GM12878 (cell line): ENCODE results near the gene FXYD1. TPM values are rescaled to one million over a fixed set of nuclear protein-coding genes. Genes with fewer than 3 reads are reported as not detected.
A peak's percentile ranks its signal among the peaks of the same experiment; 100 is the strongest.

Experiments used
- CBX3 ChIP-seq: fragments of 200-600 bp; sonication (generic); IDR thresholded peaks from 2 replicates; pipeline ENCODE4 v1.6.1; 2016; ENCODE audit warnings: low read depth, borderline replicate concordance
- HCFC1 ChIP-seq: fragments of 150-350 bp; IDR thresholded peaks from 2 replicates; pipeline ENCODE4 v1.6.1; 2014; ENCODE audit warnings: low read length
- HDAC6 ChIP-seq: fragments of 200-600 bp; sonication (generic); IDR thresholded peaks from one replicate; pipeline ENCODE4 v1.8.0; 2017; ENCODE audit warnings: antibody characterized with exemption; ENCODE audit not compliant: unreplicated experiment
- HDGF ChIP-seq: fragments of 450-650 bp; IDR thresholded peaks from 2 replicates; pipeline ENCODE4 v1.6.1; 2016; ENCODE audit warnings: antibody characterized with exemption
- LARP7 ChIP-seq: fragments of 450-650 bp; IDR thresholded peaks from 2 replicates; pipeline ENCODE4 v1.6.1; 2017; ENCODE audit warnings: mild to moderate bottlenecking
- NFIC ChIP-seq: IDR thresholded peaks from 2 replicates; pipeline ENCODE4 v1.6.1; 2012; ENCODE audit warnings: low read depth, mild to moderate bottlenecking, inconsistent platforms, low read length, moderate library complexity
- POLR2A ChIP-seq: IDR thresholded peaks from 2 replicates; pipeline ENCODE4 v1.6.1; 2011; ENCODE audit warnings: low read depth, mild to moderate bottlenecking, low read length
- RAD21 ChIP-seq: IDR thresholded peaks from 2 replicates; pipeline ENCODE4 v1.6.1; 2011; ENCODE audit warnings: mild to moderate bottlenecking, low read depth, low read length, moderate library complexity; ENCODE audit not compliant: insufficient read depth
- RB1 ChIP-seq: fragments of 450-650 bp; formaldehyde crosslinking; IDR thresholded peaks from 2 replicates; pipeline ENCODE4 v1.6.1; 2017; ENCODE audit warnings: mild to moderate bottlenecking, borderline replicate concordance
- SUZ12 ChIP-seq: fragments of 200-600 bp; sonication (generic); IDR thresholded peaks from one replicate; pipeline ENCODE4 v1.6.1; 2018; ENCODE audit warnings: antibody characterized with exemption, mild to moderate bottlenecking; ENCODE audit not compliant: unreplicated experiment
- TCF12 ChIP-seq: IDR thresholded peaks from 2 replicates; pipeline ENCODE4 v1.6.1; 2011; ENCODE audit warnings: low read depth, mild to moderate bottlenecking, low read length
- WRNIP1 ChIP-seq: IDR thresholded peaks from 2 replicates; pipeline ENCODE4 v1.6.1; 2011; ENCODE audit warnings: low read depth, low read length, improper control_type of control experiment, borderline replicate concordance
- ZZZ3 ChIP-seq: IDR thresholded peaks from 2 replicates; pipeline ENCODE4 v1.6.1; 2011; ENCODE audit warnings: low read depth; ENCODE audit not compliant: control insufficient read depth, insufficient read length
- polyA plus RNA-seq, 11 experiments: library from polyadenylated mRNA; depleted of rRNA in 4 of 11; unstranded in 6 of 11; stranded (reverse) in 5 of 11; fragments of >200 nt; fragmentation: Nextera tagmentation in 4 of 11; fragmentation: Illumina TruSeq in 1 of 11; extraction: Ambion mirVana in 4 of 11; extraction: Trizol in 1 of 11; gene quantifications; 1 replicate in 1 of 11; 2 replicates in 10 of 11; pipeline versions ENCODE4 v1.2.1 to v1.2.3, GENCODE V29; 2011 to 2016; ENCODE audit warnings: inconsistent platforms in 2 of 11, missing spikeins in 2 of 11, low read depth in 1 of 11
- total RNA-seq, 4 experiments: library from RNA; depleted of rRNA in 3 of 4; stranded (reverse); fragments of >200 nt in 3 of 4; fragmentation: Illumina TruSeq in 1 of 4; extraction: Trizol in 1 of 4; gene quantifications; 2 replicates each; pipeline versions ENCODE4 v1.2.1 to v1.2.3, GENCODE V29; 2013 to 2021
- TF ChIP-seq, protein P1 (sequence below): fragments of 450-650 bp; IDR thresholded peaks from 2 replicates; pipeline ENCODE4 v1.6.1; 2016; ENCODE audit warnings: mild to moderate bottlenecking
- TF ChIP-seq, protein P2 (sequence below): IDR thresholded peaks from 2 replicates; pipeline ENCODE4 v1.6.1; 2012; ENCODE audit warnings: low read depth, low read length, improper control_type of control experiment
- TF ChIP-seq, protein P3 (sequence below): fragments of 450-650 bp; IDR thresholded peaks from 2 replicates; pipeline ENCODE4 v1.6.1; 2017; ENCODE audit warnings: borderline replicate concordance
- TF ChIP-seq, protein P4 (sequence below): IDR thresholded peaks from 2 replicates; pipeline ENCODE4 v1.6.1; 2012; ENCODE audit warnings: improper control_type of control experiment, low read depth, low read length; ENCODE audit not compliant: insufficient replicate concordance
- TF ChIP-seq, protein P5 (sequence below): fragments of 450-650 bp; IDR thresholded peaks from 2 replicates; pipeline ENCODE4 v1.6.1; 2018; ENCODE audit warnings: borderline replicate concordance, mild to moderate bottlenecking; ENCODE audit not compliant: partially characterized antibody

Gene FXYD1
- total and polyA plus RNA-seq, 10 of the 15 experiments (the other 5 are each of a cell fraction or from before 2014, with no cell fraction given), result 0.34 to 1.2 (median 0.49) TPM; not detected in 4

DNA sequence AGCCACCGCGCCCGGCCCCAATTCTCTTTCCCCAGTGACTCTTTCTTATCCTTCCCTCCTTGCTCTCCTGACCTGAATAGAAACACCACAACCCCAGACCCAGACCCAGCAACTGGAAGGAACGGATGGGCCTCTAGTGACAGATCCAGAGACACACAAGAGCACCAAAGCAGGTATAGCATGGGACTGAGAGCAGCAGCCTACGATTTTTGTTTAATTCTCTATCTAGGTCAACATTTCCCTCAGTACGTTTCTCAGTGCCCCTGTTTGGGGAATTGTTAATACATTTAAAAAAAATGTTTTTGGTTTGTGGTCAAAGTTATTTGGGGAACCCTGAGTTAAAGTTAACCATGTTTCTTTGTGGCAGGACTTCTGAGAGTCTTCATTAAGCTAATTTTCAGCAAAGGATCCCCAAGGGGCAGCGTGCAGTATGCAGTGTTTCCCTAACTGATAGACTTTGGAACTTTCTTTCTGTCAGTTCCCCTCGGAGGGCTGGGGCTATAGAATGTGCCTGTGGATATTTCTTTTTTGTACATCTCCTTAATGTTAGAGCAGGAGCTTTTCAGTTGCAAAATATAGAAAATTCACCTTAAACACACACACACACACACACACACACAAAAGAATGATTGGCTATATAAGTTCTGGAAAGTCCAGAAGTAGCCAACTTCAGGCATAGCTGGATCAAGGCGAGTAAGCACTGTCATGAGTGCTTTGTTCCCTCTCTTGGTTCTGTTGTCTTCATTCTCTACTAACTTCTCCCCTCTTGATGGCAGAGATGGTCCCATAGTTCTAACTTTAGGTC is 22.2 kb downstream of the FXYD1 start (continued):
- TF ChIP-seq, protein P1, sequence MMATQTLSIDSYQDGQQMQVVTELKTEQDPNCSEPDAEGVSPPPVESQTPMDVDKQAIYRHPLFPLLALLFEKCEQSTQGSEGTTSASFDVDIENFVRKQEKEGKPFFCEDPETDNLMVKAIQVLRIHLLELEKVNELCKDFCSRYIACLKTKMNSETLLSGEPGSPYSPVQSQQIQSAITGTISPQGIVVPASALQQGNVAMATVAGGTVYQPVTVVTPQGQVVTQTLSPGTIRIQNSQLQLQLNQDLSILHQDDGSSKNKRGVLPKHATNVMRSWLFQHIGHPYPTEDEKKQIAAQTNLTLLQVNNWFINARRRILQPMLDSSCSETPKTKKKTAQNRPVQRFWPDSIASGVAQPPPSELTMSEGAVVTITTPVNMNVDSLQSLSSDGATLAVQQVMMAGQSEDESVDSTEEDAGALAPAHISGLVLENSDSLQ, result no peak
- no peak for TF ChIP-seq WRNIP1
- no peak for TF ChIP-seq RAD21
- no peak for TF ChIP-seq ZZZ3
- no peak for TF ChIP-seq NFIC
- no peak for TF ChIP-seq RB1
- TF ChIP-seq SUZ12, result no peak
- TF ChIP-seq, protein P2, sequence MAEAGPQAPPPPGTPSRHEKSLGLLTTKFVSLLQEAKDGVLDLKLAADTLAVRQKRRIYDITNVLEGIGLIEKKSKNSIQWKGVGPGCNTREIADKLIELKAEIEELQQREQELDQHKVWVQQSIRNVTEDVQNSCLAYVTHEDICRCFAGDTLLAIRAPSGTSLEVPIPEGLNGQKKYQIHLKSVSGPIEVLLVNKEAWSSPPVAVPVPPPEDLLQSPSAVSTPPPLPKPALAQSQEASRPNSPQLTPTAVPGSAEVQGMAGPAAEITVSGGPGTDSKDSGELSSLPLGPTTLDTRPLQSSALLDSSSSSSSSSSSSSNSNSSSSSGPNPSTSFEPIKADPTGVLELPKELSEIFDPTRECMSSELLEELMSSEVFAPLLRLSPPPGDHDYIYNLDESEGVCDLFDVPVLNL, result no peak
- no peak for TF ChIP-seq HDGF
- TF ChIP-seq HCFC1, result no peak
- TF ChIP-seq POLR2A, result no peak
- TF ChIP-seq, protein P3, sequence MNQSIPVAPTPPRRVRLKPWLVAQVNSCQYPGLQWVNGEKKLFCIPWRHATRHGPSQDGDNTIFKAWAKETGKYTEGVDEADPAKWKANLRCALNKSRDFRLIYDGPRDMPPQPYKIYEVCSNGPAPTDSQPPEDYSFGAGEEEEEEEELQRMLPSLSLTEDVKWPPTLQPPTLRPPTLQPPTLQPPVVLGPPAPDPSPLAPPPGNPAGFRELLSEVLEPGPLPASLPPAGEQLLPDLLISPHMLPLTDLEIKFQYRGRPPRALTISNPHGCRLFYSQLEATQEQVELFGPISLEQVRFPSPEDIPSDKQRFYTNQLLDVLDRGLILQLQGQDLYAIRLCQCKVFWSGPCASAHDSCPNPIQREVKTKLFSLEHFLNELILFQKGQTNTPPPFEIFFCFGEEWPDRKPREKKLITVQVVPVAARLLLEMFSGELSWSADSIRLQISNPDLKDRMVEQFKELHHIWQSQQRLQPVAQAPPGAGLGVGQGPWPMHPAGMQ, result no peak
- TF ChIP-seq, protein P4, sequence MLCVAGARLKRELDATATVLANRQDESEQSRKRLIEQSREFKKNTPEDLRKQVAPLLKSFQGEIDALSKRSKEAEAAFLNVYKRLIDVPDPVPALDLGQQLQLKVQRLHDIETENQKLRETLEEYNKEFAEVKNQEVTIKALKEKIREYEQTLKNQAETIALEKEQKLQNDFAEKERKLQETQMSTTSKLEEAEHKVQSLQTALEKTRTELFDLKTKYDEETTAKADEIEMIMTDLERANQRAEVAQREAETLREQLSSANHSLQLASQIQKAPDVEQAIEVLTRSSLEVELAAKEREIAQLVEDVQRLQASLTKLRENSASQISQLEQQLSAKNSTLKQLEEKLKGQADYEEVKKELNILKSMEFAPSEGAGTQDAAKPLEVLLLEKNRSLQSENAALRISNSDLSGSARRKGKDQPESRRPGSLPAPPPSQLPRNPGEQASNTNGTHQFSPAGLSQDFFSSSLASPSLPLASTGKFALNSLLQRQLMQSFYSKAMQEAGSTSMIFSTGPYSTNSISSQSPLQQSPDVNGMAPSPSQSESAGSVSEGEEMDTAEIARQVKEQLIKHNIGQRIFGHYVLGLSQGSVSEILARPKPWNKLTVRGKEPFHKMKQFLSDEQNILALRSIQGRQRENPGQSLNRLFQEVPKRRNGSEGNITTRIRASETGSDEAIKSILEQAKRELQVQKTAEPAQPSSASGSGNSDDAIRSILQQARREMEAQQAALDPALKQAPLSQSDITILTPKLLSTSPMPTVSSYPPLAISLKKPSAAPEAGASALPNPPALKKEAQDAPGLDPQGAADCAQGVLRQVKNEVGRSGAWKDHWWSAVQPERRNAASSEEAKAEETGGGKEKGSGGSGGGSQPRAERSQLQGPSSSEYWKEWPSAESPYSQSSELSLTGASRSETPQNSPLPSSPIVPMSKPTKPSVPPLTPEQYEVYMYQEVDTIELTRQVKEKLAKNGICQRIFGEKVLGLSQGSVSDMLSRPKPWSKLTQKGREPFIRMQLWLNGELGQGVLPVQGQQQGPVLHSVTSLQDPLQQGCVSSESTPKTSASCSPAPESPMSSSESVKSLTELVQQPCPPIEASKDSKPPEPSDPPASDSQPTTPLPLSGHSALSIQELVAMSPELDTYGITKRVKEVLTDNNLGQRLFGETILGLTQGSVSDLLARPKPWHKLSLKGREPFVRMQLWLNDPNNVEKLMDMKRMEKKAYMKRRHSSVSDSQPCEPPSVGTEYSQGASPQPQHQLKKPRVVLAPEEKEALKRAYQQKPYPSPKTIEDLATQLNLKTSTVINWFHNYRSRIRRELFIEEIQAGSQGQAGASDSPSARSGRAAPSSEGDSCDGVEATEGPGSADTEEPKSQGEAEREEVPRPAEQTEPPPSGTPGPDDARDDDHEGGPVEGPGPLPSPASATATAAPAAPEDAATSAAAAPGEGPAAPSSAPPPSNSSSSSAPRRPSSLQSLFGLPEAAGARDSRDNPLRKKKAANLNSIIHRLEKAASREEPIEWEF, result peak; percentile 34
- TF ChIP-seq TCF12, result no peak
- no peak for TF ChIP-seq HDAC6
- TF ChIP-seq, protein P5, sequence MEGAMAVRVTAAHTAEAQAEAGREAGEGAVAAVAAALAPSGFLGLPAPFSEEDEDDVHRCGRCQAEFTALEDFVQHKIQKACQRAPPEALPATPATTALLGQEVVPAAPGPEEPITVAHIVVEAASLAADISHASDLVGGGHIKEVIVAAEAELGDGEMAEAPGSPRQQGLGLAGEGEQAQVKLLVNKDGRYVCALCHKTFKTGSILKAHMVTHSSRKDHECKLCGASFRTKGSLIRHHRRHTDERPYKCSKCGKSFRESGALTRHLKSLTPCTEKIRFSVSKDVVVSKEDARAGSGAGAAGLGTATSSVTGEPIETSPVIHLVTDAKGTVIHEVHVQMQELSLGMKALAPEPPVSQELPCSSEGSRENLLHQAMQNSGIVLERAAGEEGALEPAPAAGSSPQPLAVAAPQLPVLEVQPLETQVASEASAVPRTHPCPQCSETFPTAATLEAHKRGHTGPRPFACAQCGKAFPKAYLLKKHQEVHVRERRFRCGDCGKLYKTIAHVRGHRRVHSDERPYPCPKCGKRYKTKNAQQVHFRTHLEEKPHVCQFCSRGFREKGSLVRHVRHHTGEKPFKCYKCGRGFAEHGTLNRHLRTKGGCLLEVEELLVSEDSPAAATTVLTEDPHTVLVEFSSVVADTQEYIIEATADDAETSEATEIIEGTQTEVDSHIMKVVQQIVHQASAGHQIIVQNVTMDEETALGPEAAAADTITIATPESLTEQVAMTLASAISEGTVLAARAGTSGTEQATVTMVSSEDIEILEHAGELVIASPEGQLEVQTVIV, result no peak
- TF ChIP-seq CBX3, result no peak
- TF ChIP-seq LARP7, result no peak
